ENCODE measurements around the gene AGK.

Gene AGK

GRCh38 chr7:141515941-141516340 lies 35.3 kb upstream of the AGK start:
- in situ Hi-C loops (cut with HindIII; ENCODE audit: low sequenced_read_pairs), result no loop called here
- DNase-seq (ENCODE audit: low read depth), result no peak
- TF ChIP-seq CTCF (IDR thresholded peaks at IDR 0.05; ENCODE audit: low read depth, low read length, missing control alignments), result no peak
- H3K4me3 ChIP-seq (ENCODE audit: low read depth, low read length), result no peak overlapping the region

DNA sequence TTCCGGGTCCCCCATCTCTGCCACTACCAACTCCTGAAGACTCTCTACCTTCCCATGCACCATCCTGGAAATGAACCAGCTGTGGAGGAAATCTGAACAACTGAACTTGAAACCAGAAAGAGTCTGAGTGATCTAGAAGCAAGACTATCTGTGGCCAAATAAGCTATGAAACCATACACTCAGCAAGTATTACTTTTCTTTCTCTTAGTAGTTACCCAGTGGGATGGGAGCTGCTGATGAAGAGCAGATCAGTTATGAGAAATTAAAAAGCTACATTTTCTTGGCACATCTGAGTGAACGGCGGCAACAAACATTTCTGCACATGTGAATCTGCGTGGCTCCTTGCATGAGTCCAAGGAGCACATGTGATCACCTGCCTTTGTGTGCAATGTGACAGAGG lies 31.6 kb upstream of the AGK start:
- no peak overlapping the region for H3K4me3 ChIP-seq (ENCODE audit: low read depth, low read length)
- DNase-seq (ENCODE audit: low read depth), result no peak
- TF ChIP-seq CTCF (IDR thresholded peaks at IDR 0.05; ENCODE audit: low read depth, low read length, missing control alignments), result no peak
- in situ Hi-C loops (cut with HindIII; ENCODE audit: low sequenced_read_pairs), result no loop called here

GRCh38 chr7:141522657-141523342 lies 28.4 kb upstream of the AGK start:
- TF ChIP-seq CTCF (IDR thresholded peaks at IDR 0.05; ENCODE audit: low read depth, low read length, missing control alignments), result no peak
- no peak overlapping the region for H3K4me3 ChIP-seq (ENCODE audit: low read depth, low read length)
- no peak for DNase-seq (ENCODE audit: low read depth)
- in situ Hi-C loops (cut with HindIII; ENCODE audit: low sequenced_read_pairs), result no loop called here

DNA sequence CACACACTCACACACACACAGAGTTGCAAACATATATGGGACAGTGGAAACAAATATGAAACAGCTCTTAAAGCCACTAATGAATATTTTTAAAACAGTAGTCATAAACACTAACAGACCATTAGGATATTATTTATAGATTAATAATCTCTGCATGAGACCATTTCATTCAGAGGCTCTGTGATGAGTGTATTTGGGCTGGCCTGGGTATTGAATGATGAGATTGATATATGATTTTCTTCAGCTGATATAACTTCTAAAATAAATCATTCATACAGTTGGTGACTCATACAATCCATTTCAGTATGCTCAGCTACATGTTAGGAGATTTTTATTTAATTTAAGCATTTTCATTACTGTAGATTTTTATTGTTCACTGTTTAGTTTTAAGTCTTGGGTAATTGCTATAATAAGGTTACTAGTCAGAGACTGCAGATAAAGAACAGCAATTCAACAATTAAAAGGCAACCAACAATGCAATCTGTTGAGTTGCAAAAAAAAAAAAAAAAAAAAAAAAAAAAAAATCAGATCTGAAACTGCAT lies 25.2 kb upstream of the AGK start:
- in situ Hi-C loops (cut with HindIII; ENCODE audit: low sequenced_read_pairs), result no loop called here
- no peak for TF ChIP-seq CTCF (IDR thresholded peaks at IDR 0.05; ENCODE audit: low read depth, low read length, missing control alignments)
- DNase-seq (ENCODE audit: low read depth), result no peak

DNA sequence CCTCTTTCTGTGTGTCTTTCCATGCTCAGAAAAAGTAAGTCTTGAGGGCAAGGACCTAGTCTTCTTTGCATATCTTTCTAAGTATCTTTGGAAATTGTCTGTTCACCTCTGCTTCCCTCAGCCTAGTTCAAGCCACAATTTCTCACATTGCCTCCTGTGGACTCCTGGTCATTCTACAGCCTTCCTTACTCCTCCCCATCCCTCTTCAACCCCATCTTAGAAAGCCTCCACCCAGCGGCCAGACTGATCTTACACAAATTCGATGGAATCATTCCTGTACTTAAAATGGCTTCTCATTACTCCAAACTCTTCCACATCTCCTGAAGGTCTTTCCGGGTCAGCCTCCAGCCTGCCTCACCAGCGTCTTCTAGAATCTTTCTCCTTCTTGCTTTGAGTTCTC lies 24.1 kb upstream of the AGK start:
- no peak for TF ChIP-seq CTCF (IDR thresholded peaks at IDR 0.05; ENCODE audit: low read depth, low read length, missing control alignments)
- in situ Hi-C loops (cut with HindIII; ENCODE audit: low sequenced_read_pairs), result no loop called here
- DNase-seq (ENCODE audit: low read depth), result no peak
- no peak overlapping the region for H3K4me3 ChIP-seq (ENCODE audit: low read depth, low read length)

More for the DNA sequence above, 25.2 kb upstream of the AGK start:
- H3K4me3 ChIP-seq (ENCODE audit: low read depth, low read length), result no peak overlapping the region

- no peak for TF ChIP-seq CTCF (IDR thresholded peaks at IDR 0.05; ENCODE audit: low read depth, low read length, missing control alignments)
- H3K4me3 ChIP-seq (ENCODE audit: low read depth, low read length), result no peak overlapping the region
- DNase-seq (ENCODE audit: low read depth), result no peak
- in situ Hi-C loops (cut with HindIII; ENCODE audit: low sequenced_read_pairs), result no loop called here
These were observed 22.8 kb upstream of the AGK start for GRCh38 chr7:141528399-141528798.

All from astrocyte of the cerebellum (primary cell).